HG03025 (cell line): Measurements from ENCODE around the gene EPYC.
"Not testable (repeated sequence)": the region's sequence is repeated elsewhere in the genome, so short reads cannot be mapped to it uniquely, and the experiment has no call there.

Experiments
- ATAC-seq: cut with Tn5 transposase; IDR thresholded peaks from one replicate; pipeline ENCODE4 v1.9.1; 2021; ENCODE audit warnings: mild to moderate bottlenecking, moderate library complexity; ENCODE audit not compliant: unreplicated experiment, low FRiP score

Gene EPYC

DNA sequence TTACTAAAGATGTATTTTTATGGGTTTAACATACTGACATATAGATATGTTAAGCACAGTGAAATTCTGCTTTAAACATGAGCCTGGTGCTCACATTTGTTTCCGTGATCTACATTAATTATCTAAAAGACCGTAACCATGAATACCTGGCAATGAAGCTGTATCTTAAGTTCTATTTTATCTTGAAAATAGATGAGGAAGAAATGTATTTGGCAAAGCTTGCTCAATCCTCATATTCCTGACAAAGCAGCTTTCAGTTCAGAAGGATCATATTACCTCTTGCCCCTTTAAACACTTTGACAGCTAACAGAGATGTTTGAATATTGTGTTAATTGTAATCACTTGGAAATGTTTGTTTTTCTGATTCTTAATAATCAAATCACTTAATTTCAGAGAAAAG lies 9.8 kb downstream of the EPYC start:
- ATAC-seq: no peak

DNA sequence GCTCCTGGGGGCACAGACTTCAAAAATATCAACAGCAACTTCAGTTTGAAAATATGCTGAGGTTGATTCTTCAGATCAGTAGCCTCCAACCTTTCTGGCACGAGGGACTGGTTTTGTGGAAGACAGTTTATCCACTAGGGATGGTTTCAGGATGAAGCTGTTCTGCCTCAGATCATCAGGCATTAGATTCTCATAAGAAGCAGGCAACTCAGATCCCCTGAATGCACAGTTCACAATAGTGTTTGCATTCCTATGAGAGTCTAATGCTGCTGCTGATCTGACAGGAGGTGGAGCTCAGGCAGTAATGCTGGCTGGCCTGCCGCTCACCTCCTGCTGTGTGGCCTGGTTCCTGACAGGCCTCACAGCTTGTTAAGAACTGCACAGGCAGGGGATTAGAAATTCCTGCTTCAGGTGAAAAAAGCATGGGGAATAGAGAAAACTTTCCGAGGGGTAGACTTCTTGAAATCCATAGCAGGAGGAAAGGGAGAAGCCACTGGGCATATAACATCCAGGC lies 12.8 kb downstream of the EPYC start:
- ATAC-seq: no peak

DNA sequence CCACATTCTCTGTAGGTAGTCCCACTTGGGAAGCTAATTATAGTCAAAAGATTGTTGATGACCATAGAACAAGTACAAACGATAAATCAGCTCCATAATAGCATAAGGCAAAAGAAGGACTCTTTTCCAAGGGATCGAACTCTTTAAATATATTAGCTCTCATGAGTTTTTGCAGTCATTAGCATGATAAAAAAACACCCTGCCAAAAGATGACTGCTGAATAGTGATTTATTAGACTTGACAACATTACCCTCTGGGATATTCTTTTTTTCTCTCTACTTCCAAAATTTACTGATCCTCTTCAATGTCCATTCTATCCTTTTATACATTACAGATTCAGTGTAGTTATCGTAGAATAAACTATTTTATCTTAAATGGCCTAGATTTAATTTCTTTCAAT lies 14.2 kb downstream of the EPYC start:
- no peak for ATAC-seq

DNA sequence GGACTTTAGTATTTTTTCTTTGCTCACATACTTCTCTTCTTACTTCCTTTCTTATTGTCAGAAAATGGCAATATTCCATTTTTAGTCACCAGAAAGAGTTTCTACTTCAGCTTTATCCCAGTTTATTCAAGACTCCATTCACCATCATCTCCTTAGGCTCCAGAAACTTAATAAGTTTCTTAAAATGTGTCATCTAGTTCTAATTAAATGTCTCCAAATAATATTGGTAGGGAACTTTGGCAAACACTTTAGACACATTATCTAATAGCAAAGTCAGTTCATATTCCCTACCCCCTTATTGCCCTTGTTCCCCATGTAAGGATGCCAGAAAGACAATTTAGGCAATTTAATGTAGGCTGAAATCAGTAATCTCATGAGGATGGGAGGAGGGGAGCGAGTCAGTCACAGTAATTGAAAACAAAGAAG lies 15.1 kb downstream of the EPYC start:
- no peak for ATAC-seq

DNA sequence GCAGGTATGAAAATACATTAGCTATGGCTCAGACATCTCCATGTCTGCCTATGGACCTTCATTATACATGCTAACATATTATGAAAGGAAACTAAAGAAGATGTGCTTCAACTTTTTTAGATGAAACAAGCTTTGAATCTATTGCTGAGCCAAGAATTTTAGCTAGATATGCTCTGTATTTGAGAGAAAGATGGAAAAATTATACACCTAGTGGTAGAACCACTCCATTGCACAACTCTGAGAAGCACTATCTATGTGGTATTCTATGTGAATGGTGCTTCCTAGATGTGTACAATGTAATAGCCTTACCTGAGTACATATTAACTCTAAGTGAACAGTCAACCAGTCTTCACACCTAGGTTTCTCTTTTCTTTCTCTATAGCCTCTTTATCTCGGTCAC lies 17.3 kb downstream of the EPYC start:
- ATAC-seq: no peak

DNA sequence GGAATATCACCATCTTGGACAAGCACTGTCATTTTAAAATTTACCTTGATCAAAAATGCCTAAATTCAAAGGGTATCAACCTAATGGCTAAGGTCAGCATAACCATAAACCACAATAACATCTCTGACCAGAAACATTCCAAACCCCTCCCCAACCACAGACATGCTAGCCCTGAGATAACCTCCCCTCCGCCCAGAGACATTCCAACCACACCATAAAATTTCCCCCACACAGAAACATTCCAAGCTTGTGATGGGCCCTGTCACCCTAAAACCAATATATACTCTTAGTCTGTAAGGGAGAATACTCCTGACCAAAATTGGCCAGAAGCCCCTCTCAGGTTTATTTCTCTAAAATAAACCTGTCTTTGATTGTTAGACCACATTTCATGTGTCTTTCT lies 17.7 kb downstream of the EPYC start:
- no peak for ATAC-seq

DNA sequence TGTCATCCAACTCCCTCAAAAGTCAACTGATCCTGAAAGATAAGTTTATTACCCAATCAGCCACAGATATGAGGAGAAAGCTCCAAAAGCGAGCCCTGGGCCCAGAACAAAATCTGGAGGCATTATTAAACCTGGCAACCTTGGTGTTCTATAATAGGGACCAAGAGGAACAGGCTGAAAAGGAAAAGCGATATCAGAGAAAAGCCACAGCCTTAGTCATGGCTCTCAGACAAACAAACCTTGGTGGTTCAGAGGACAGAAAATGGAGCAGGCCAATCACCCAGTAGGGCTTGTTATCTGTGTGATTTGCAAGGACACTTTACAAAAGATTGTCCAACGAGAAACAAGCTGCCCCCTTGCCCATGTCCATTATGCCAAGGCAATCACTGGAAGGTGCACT lies 19.4 kb downstream of the EPYC start:
- not testable (repeated sequence) for ATAC-seq

DNA sequence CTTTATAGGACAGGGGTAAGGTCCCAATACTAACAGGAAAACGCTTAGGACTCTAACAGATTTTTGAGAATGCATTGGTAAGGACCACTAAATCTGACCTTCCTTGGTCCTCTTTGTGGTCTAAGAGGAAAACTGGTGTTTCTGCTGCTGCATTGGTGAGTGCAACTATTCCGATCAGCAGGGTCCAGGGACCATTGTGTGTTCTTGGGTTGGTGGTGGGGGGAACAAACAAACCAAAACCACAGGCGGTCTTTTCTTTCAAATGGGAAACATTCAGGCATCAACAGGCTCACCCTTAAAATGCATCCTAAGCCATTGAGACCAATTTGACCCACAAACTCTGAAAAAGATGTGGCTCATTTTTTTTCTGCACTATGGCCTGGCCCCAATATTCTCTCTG lies 20.7 kb downstream of the EPYC start:
- ATAC-seq: no peak

DNA sequence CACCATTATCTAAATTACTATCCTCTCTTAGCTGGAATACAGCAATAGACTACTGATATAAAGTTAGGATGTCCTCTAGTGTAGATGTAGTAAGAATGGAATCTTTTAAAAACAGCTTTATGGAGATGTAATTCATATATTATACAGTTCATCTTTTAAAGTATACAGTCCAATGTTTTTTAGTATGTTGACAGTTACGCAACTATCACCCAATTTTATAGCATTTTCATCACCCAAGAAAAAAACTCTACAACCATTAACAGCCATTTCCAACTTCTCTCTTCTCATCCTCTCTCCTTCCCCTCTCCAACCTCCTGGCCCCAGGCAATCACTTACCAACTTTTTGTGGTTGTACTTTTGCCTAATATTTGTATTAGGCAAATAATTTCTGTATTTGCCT lies 22.6 kb downstream of the EPYC start:
- no peak for ATAC-seq

DNA sequence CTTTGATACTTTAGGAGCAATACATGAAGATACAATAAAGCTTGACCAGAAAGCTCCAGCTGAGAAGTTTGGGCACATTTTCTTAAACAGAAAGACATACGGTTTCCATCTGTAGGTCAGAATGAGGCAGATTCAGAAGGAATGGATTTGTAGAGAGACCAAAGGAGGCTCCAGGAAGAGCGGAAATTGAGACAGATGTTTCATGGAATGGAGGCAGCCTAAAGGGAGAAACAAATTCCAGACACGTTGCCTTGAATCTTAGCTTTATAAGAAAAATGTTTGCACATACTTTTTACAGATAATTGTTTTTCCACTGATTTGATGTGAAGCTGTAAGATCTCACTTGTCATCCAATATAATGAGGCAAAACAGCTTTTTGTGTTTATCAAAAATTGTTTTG lies 24.8 kb downstream of the EPYC start:
- ATAC-seq: no peak

DNA sequence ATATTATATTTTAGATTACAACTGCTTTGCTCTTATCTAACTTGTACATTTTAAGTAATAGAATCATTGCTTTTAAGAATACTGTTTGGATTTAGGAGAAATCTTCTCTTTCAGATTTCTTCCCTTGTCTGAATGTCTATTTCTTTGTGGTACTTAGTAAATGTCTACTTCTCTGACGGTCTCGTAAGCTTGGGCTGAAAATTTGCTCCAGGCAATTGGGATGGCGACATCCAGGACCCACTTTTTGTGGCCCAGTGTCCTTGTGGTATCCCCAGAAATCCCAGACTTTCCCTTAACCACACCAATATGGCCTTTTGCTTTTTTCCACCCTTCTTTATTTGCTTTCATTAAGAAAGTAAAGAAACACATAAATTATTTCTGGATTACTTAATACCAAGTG lies 25.8 kb downstream of the EPYC start:
- no peak for ATAC-seq

DNA sequence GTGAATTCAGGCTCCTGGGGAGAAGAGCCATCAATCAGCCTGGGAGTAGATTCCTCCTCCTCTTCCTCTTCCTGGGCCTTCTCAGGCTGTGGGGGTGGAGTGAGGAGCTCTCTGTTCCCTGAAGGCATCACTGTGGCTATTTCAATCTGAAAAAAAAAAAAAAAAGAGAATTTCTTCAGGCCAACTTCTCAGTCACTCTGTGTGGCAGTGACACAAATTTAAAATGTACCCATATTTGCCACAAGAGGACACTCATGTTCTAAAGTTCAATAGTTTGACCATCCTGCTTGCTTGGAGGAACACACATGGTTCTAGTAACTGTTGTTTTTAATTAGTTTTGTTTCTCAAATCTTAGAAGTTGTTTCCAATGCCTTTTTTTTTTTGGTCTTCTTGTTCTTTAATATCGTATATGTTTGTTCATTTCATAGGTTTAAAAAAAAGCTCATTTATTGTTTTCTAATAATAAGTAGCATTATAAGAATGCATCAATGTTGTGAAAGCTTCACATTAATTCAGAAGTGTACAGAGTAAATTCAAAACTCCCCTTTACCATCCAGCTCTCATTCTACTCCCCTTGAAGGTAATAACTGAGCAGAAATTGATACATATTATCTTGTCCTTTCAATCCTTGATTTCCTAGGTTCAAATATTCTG lies 26.5 kb downstream of the EPYC start:
- no peak for ATAC-seq

DNA sequence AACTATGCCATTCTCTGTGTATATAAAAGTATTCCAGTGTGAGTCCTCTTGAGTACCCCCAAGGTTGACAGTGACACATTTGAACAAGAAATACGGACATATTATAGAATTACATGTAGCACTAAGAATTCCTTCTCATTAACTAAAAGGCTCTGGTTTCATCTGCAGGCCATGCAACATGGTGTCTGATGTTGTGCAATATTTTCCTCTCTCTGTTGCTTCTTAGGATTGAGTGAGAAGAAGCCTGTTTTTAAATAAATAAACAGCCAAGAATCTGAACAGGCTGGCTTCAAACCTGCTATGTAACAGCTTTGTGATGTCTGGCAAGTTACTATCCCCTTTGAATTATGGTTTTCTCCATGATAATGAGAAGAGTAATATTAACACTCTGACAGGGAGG lies 27.5 kb downstream of the EPYC start:
- no peak for ATAC-seq

DNA sequence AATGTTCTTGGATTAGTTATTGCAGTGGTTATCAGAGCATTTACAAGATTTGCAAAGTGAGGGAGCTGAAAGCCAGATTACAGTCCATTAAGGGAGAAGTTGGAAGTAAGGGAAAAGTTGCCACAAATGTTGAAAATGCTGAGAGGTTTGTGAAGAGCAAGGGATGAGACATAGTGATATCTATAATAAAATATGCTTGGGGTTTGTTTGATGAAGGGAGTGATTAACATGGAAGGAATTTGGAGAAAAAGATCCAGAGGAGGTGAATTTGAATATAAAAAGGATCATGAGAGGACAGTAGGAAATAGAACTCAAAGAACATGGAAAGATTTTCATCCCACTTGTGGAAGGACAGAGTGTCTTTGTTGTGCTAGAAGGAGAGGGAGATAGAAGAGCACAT lies 30.5 kb downstream of the EPYC start:
- ATAC-seq: no peak

DNA sequence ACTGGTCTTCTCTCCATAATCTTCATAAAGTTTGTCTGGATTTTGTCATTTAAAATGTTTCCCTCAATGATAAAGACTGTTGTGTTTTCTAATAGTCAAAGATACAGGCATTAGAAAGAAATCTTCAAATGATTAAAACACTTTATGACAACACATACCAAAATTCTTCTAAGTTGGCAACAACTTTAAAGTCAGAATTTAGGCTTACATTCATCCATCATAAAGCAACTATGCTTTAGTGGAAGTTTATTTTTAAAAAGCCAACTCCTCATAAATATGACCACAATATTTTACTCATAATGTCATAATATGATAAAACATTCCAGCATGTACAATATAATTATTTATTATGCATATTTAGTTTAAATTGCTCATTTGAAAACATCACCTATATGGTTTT lies 32.5 kb downstream of the EPYC start:
- ATAC-seq: no peak

DNA sequence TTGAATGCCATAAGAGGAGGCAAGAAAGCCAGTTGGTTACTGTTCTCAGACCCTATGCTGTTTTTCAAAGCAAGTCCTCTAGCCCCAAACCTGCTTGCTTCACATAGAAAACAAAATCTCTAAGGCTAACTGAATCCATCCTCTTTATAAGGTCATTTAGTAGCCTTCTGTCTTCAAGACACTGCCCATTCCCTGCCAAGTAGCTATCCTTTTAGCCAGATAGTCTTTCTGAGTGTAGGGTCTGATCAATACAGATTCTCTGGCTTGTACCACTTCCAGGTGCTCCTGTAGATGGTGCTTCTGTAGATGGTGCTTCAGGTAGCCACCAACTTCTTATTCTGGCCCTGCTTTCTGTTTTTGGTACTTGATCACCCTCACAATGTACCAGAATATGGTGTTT lies 33.9 kb downstream of the EPYC start:
- ATAC-seq: no peak

DNA sequence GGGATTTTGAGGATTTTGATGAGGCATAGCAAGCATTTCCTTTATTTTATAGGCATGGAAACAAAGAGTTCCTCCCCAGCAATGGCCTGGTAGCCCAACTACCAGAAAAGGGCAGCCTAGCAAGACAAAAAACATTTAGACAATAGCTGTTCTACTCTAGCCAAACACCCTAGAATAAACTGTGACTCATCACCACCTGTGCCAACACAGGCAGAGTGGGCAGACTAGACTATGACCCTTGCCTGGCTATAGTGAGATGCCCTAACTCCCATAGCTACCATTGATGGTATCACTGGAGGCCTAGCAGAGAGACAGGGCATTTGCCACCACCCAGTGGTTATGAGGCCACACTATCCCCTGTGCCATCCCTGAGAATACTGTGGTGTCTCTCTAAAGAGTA lies 34.3 kb downstream of the EPYC start:
- ATAC-seq: no peak

DNA sequence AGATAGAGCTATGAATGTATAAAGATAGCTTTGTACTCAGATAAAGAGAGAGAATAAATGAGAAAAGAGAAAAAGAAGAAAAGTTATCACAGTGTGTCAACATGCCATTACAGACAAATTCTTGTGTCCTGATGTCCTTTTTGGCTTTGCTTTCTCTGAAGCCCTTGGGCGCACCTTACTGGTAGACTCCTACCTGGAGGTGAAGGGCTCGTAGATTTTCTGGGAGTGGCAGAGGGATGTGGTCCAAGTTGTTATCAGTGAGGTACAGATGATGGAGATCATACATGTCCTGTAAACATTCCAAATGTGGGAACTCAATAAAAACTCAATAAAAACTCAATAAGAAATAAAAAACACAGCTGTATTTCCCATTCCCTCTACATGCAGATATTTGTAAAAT lies 34.9 kb downstream of the EPYC start:
- ATAC-seq: no peak

DNA sequence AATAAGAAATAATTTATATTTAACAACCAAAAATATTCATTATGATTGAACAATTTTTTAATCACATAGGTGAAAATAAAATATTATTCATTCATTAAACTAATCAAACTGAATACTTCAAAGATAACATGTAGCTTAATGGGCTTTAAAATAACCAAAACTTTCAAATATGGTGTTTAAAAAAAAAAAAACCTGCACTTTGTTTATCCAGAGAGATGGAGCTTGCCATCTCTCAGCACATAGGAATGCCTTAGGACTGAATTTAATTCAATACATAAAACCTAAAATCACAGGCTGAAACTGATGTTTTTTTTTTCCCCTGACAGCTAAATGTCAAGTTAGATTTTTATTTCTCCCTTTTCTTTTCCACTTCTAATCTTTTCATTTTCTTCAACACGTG lies 35.4 kb downstream of the EPYC start:
- ATAC-seq: no peak

DNA sequence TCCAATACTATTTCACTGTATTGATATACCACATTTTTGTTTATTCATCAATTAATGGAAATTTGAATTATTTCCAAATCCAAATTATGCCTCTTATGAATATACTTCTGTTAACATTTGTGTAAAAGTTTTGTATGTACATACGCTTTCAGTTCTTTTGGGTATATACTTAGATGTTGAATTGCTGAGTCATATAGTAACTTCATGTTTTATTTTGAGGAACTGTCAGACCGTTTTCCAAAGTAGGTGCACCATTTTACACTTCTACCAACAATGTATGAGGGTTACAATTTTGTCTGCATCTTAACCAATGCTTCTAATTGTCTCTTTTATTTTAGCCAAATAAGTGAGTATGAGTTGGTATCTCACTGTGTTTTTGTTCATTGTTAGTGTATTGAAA lies 39.6 kb downstream of the EPYC start:
- ATAC-seq: no peak

DNA sequence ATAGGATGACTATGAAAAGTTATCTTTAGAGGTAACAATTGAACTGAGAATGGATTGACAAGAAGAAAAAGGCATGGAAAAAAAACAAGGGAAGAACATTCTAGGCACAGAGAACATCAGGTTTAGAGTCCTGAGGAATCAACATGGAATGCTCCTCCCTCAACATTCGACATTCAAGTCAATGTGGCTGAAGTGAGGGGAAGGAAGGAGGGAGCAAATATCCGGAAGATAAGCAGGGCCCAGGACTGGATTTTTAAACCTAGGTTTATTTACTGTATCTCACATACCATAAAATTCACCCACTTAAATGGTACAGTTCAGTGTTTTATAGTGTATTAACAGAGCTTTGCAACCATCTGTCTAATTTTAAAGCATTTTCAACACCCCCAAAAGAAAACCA lies 40.2 kb downstream of the EPYC start:
- no peak for ATAC-seq

DNA sequence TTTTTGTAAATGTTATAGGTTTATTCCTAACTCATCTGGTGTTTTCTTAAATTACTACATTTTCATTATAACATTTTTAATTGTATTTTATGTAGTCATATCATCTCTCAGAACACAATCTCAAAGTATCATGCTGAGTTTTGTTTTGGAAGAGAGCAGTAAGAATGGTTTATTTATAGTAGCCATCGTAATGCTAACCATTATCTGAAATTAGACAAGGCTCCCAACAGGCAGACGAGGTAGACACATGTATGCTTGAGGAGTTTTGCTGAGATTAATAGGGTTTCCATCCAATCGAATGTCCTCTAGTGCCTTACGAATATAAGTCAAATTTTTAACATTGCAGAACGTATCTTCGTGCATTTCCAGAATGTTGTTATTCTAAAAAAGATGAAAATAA lies 40.8 kb downstream of the EPYC start:
- ATAC-seq: no peak

DNA sequence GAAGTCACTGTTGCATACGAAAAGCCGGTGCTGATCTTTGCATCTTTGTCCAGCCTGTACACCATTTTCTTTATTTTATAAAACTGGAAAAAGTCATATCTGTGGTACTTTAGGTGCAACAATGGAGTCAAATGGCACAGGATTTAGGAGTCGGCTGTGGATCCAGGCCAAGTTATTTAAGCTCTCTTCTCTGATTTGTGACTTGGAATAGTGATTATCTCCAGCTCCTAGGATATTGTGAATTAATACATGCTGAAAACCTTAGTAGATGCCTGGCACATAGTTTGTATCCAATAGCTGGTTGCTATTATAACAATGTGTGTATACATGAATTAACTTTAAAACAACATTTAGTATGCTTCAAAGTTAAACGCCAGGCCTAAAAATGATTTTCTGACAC lies 43.6 kb downstream of the EPYC start:
- ATAC-seq: no peak
